ENCODE results near the gene CCL21.

DNA sequence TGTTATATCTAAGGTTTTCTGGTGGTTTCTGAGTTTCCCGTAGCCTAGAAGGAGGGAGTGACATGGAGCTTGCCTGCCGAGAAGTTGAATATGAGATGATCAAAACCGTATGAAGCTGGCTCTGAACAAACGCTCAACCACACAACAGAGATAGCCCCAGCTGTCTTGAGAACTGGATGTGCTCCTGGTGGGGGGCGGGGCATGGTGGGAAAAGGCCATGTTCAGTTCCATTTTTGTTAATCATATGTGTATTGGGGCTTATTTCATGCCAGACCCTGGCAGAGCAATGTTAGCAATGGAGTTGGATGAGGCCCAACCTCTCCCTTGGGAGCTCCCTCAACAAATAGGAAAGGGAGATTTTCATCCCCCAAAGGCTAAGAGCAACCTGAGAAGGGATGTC is 23.7 kb downstream of the CCL21 start:
- TF ChIP-seq, protein P1, sequence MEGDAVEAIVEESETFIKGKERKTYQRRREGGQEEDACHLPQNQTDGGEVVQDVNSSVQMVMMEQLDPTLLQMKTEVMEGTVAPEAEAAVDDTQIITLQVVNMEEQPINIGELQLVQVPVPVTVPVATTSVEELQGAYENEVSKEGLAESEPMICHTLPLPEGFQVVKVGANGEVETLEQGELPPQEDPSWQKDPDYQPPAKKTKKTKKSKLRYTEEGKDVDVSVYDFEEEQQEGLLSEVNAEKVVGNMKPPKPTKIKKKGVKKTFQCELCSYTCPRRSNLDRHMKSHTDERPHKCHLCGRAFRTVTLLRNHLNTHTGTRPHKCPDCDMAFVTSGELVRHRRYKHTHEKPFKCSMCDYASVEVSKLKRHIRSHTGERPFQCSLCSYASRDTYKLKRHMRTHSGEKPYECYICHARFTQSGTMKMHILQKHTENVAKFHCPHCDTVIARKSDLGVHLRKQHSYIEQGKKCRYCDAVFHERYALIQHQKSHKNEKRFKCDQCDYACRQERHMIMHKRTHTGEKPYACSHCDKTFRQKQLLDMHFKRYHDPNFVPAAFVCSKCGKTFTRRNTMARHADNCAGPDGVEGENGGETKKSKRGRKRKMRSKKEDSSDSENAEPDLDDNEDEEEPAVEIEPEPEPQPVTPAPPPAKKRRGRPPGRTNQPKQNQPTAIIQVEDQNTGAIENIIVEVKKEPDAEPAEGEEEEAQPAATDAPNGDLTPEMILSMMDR (optimal IDR thresholded peaks at IDR 0.05 in 1 of 3, IDR thresholded peaks at IDR 0.05 in 1 of 3, conservative IDR thresholded peaks at IDR 0.05 in 1 of 3; ENCODE audit: extremely low read depth in 1 of 3, insufficient read depth in 2 of 3, low read length in 3 of 3), result no peak
- TF ChIP-seq EZH2 (IDR thresholded peaks at IDR 0.05; ENCODE audit: low read length), result no peak
